SK-N-SH treated with all-trans-retinoic acid at 6 μM for 48 hours (cell line): Measurements from ENCODE around the gene ZNF24.

Experiments used
- ATAC-seq: fragments of 200-7000 bp; cut with Tn5 transposase; 3 replicates; pipeline ENCODE4 v1.9.1; 2020; ENCODE audit warnings: mild to moderate bottlenecking, moderate library complexity
- ARNTL ChIP-seq: fragments of 450-650 bp; formaldehyde crosslinking; IDR thresholded peaks from 2 replicates; pipeline ENCODE4 v1.5.0; 2020; ENCODE audit warnings: low read depth, mild to moderate bottlenecking, moderate library complexity, borderline replicate concordance
- BACH2 ChIP-seq: fragments of 250-450 bp; sonication (Bioruptor Pico); IDR thresholded peaks from 2 replicates; pipeline ENCODE4 v1.9.0; 2021; ENCODE audit warnings: mild to moderate bottlenecking, borderline replicate concordance
- CSDC2 ChIP-seq: fragments of 250-450 bp; sonication (Bioruptor Pico); IDR thresholded peaks from 2 replicates; pipeline ENCODE4 v1.5.0; 2020; ENCODE audit warnings: mild to moderate bottlenecking, moderate library complexity
- ESRRG ChIP-seq: fragments of 250-450 bp; sonication (Bioruptor Pico); IDR thresholded peaks from 2 replicates; pipeline ENCODE4 v1.6.1; 2021; ENCODE audit warnings: mild to moderate bottlenecking
- GLIS3 ChIP-seq: fragments of 250-450 bp; sonication (Bioruptor Pico); IDR thresholded peaks from 2 replicates; pipeline ENCODE4 v1.5.0; 2020; ENCODE audit warnings: mild to moderate bottlenecking, moderate library complexity
- OSR1 ChIP-seq: fragments of 250-450 bp; sonication (Bioruptor Pico); IDR thresholded peaks from 2 replicates; pipeline ENCODE4 v1.8.0; 2022; ENCODE audit warnings: moderate library complexity, mild to moderate bottlenecking, inconsistent platforms
- PPARA ChIP-seq: fragments of 250-450 bp; sonication (Bioruptor Pico); IDR thresholded peaks from 2 replicates; pipeline ENCODE4 v1.5.0; 2020; ENCODE audit warnings: mild to moderate bottlenecking, borderline replicate concordance
- RARB ChIP-seq: fragments of 250-450 bp; sonication (Bioruptor Pico); IDR thresholded peaks from 2 replicates; pipeline ENCODE4 v1.8.0; 2021; ENCODE audit warnings: mild to moderate bottlenecking, moderate library complexity
- SNAI2 ChIP-seq: fragments of 250-450 bp; sonication (Bioruptor Pico); IDR thresholded peaks from 2 replicates; pipeline ENCODE4 v1.5.0; 2020; ENCODE audit warnings: mild to moderate bottlenecking, moderate library complexity
- TCF4 ChIP-seq: fragments of 250-450 bp; sonication (Bioruptor Pico); IDR thresholded peaks from 2 replicates; pipeline ENCODE4 v1.8.0; 2021; ENCODE audit warnings: mild to moderate bottlenecking, moderate library complexity, borderline replicate concordance
- TOX ChIP-seq: fragments of 250-450 bp; sonication (Bioruptor Pico); IDR thresholded peaks from 2 replicates; pipeline ENCODE4 v1.8.0; 2021; ENCODE audit warnings: mild to moderate bottlenecking, moderate library complexity, borderline replicate concordance
- ZC3H10 ChIP-seq: fragments of 250-450 bp; sonication (Bioruptor Pico); IDR thresholded peaks from 2 replicates; pipeline ENCODE4 v1.5.1; 2021; ENCODE audit warnings: mild to moderate bottlenecking, moderate library complexity
- ZFP3 ChIP-seq: fragments of 250-450 bp; sonication (Bioruptor Pico); IDR thresholded peaks from 2 replicates; pipeline ENCODE4 v1.5.0; 2020; ENCODE audit warnings: mild to moderate bottlenecking, moderate library complexity
- ZFP30 ChIP-seq: fragments of 450-650 bp; formaldehyde crosslinking; IDR thresholded peaks from 2 replicates; pipeline ENCODE4 v1.5.0; 2022; ENCODE audit warnings: mild to moderate bottlenecking, moderate library complexity
- ZNF565 ChIP-seq: fragments of 450-650 bp; formaldehyde crosslinking; conservative IDR thresholded peaks from 2 replicates; pipeline ENCODE4 v1.5.0; 2020; ENCODE audit warnings: low read depth, mild to moderate bottlenecking, moderate library complexity
- ZNF70 ChIP-seq: fragments of 450-650 bp; formaldehyde crosslinking; IDR thresholded peaks from 2 replicates; pipeline ENCODE4 v1.5.0; 2020; ENCODE audit warnings: mild to moderate bottlenecking, moderate library complexity
- ZNF8 ChIP-seq: fragments of 450-650 bp; formaldehyde crosslinking; IDR thresholded peaks from 2 replicates; pipeline ENCODE4 v1.5.0; 2020; ENCODE audit warnings: mild to moderate bottlenecking, moderate library complexity
- TF ChIP-seq, protein P1 (sequence below): fragments of 250-450 bp; sonication (Bioruptor Pico); IDR thresholded peaks from 2 replicates; pipeline ENCODE4 v1.5.1; 2021; ENCODE audit warnings: mild to moderate bottlenecking, moderate library complexity
- TF ChIP-seq, protein P2 (sequence below): fragments of 250-450 bp; sonication (Bioruptor Pico); IDR thresholded peaks from 2 replicates; pipeline ENCODE4 v1.8.0; 2021; ENCODE audit warnings: low read depth, mild to moderate bottlenecking, moderate library complexity, borderline replicate concordance
- TF ChIP-seq, protein P3 (sequence below): fragments of 250-450 bp; sonication (Bioruptor Pico); IDR thresholded peaks from 2 replicates; pipeline ENCODE4 v1.5.0; 2020; ENCODE audit warnings: mild to moderate bottlenecking, moderate library complexity
- TF ChIP-seq, protein P4 (sequence below): fragments of 250-450 bp; sonication (Bioruptor Pico); IDR thresholded peaks from 2 replicates; pipeline ENCODE4 v1.5.1; 2020; ENCODE audit warnings: low read depth, mild to moderate bottlenecking, moderate library complexity
- TF ChIP-seq, protein P5 (sequence below): fragments of 250-450 bp; sonication (Bioruptor Pico); IDR thresholded peaks from 2 replicates; pipeline ENCODE4 v1.8.0; 2020; ENCODE audit warnings: mild to moderate bottlenecking, moderate library complexity, borderline replicate concordance

Gene ZNF24

DNA sequence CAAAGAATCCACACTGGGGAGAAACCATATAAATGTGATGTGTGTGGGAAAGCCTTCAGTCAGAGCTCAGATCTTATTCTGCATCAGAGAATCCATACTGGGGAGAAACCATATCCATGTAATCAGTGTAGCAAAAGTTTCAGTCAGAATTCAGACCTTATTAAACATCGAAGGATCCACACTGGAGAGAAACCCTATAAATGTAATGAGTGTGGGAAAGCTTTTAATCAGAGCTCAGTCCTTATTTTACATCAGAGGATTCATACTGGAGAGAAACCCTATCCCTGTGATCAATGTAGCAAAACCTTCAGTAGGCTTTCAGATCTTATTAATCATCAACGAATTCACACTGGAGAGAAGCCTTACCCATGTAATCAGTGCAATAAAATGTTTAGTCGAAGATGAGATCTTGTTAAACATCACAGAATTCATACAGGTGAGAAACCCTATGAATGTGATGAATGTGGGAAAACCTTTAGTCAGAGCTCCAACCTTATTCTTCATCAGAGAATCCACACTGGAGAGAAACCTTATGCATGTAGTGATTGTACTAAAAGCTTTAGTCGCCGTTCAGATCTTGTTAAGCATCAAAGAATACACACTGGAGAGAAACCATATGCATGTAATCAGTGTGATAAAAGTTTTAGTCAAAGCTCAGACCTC, 37.5 kb downstream of the ZNF24 start:
- TF ChIP-seq CSDC2 (CRISPR knock-in tag), result no peak
- no peak for TF ChIP-seq ZNF8 (CRISPR knock-in tag)
- TF ChIP-seq, protein P1, sequence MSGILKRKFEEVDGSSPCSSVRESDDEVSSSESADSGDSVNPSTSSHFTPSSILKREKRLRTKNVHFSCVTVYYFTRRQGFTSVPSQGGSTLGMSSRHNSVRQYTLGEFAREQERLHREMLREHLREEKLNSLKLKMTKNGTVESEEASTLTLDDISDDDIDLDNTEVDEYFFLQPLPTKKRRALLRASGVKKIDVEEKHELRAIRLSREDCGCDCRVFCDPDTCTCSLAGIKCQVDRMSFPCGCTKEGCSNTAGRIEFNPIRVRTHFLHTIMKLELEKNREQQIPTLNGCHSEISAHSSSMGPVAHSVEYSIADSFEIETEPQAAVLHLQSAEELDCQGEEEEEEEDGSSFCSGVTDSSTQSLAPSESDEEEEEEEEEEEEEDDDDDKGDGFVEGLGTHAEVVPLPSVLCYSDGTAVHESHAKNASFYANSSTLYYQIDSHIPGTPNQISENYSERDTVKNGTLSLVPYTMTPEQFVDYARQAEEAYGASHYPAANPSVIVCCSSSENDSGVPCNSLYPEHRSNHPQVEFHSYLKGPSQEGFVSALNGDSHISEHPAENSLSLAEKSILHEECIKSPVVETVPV (CRISPR knock-in tag), result no peak
- no peak for TF ChIP-seq OSR1 (CRISPR knock-in tag)
- no peak for TF ChIP-seq ZFP3 (CRISPR knock-in tag)
- no peak for TF ChIP-seq GLIS3 (CRISPR knock-in tag)
- TF ChIP-seq, protein P2, sequence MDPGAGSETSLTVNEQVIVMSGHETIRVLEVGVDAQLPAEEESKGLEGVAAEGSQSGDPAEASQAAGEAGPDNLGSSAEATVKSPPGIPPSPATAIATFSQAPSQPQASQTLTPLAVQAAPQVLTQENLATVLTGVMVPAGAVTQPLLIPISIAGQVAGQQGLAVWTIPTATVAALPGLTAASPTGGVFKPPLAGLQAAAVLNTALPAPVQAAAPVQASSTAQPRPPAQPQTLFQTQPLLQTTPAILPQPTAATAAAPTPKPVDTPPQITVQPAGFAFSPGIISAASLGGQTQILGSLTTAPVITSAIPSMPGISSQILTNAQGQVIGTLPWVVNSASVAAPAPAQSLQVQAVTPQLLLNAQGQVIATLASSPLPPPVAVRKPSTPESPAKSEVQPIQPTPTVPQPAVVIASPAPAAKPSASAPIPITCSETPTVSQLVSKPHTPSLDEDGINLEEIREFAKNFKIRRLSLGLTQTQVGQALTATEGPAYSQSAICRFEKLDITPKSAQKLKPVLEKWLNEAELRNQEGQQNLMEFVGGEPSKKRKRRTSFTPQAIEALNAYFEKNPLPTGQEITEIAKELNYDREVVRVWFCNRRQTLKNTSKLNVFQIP (CRISPR knock-in tag), result no peak
- TF ChIP-seq ZFP30, result no peak
- TF ChIP-seq, protein P3, sequence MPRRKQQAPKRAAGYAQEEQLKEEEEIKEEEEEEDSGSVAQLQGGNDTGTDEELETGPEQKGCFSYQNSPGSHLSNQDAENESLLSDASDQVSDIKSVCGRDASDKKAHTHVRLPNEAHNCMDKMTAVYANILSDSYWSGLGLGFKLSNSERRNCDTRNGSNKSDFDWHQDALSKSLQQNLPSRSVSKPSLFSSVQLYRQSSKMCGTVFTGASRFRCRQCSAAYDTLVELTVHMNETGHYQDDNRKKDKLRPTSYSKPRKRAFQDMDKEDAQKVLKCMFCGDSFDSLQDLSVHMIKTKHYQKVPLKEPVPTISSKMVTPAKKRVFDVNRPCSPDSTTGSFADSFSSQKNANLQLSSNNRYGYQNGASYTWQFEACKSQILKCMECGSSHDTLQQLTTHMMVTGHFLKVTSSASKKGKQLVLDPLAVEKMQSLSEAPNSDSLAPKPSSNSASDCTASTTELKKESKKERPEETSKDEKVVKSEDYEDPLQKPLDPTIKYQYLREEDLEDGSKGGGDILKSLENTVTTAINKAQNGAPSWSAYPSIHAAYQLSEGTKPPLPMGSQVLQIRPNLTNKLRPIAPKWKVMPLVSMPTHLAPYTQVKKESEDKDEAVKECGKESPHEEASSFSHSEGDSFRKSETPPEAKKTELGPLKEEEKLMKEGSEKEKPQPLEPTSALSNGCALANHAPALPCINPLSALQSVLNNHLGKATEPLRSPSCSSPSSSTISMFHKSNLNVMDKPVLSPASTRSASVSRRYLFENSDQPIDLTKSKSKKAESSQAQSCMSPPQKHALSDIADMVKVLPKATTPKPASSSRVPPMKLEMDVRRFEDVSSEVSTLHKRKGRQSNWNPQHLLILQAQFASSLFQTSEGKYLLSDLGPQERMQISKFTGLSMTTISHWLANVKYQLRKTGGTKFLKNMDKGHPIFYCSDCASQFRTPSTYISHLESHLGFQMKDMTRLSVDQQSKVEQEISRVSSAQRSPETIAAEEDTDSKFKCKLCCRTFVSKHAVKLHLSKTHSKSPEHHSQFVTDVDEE (CRISPR knock-in tag), result no peak
- TF ChIP-seq ESRRG (CRISPR knock-in tag), result no peak
- ATAC-seq, result no peak

DNA sequence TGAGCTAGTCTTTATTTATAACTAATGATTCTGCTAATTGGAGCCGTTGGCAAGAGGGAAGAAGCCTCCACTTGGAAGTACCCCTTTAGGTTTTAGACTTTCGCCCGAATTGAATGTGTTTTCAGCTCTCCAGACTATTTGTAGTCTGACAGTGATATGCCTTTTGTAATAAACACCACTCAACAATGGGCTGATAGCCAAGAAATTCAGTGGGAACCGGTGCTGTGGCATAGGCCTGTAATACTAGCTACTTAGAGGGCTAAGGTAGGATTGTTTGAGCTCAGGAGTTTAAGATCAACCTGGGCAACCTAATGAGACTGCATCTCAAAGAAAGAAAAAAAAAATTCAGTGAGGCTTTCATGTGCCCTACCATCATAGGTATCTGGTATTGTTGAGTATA, 40.6 kb downstream of the ZNF24 start:
- TF ChIP-seq CSDC2 (CRISPR knock-in tag) (no peak), BACH2 (CRISPR knock-in tag) (no peak), TCF4 (CRISPR knock-in tag) (no peak), ARNTL (CRISPR knock-in tag) (no peak), PPARA (CRISPR knock-in tag) (no peak), RARB (CRISPR knock-in tag) (no peak), SNAI2 (CRISPR knock-in tag) (no peak), ESRRG (CRISPR knock-in tag) (no peak), ZNF70 (CRISPR knock-in tag) (no peak), TOX (CRISPR knock-in tag) (no peak), ZNF565 (CRISPR knock-in tag) (no peak), ZC3H10 (CRISPR knock-in tag) (no peak), ZFP30 (no peak), ZFP3 (CRISPR knock-in tag) (no peak), GLIS3 (CRISPR knock-in tag) (no peak)
- TF ChIP-seq, protein P1 (CRISPR knock-in tag), result no peak
- TF ChIP-seq, protein P2 (CRISPR knock-in tag), result no peak
- TF ChIP-seq, protein P4, sequence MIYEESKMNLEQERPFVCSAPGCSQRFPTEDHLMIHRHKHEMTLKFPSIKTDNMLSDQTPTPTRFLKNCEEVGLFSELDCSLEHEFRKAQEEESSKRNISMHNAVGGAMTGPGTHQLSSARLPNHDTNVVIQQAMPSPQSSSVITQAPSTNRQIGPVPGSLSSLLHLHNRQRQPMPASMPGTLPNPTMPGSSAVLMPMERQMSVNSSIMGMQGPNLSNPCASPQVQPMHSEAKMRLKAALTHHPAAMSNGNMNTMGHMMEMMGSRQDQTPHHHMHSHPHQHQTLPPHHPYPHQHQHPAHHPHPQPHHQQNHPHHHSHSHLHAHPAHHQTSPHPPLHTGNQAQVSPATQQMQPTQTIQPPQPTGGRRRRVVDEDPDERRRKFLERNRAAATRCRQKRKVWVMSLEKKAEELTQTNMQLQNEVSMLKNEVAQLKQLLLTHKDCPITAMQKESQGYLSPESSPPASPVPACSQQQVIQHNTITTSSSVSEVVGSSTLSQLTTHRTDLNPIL (CRISPR knock-in tag), result no peak
- TF ChIP-seq, protein P3 (CRISPR knock-in tag), result no peak
- TF ChIP-seq, protein P5, sequence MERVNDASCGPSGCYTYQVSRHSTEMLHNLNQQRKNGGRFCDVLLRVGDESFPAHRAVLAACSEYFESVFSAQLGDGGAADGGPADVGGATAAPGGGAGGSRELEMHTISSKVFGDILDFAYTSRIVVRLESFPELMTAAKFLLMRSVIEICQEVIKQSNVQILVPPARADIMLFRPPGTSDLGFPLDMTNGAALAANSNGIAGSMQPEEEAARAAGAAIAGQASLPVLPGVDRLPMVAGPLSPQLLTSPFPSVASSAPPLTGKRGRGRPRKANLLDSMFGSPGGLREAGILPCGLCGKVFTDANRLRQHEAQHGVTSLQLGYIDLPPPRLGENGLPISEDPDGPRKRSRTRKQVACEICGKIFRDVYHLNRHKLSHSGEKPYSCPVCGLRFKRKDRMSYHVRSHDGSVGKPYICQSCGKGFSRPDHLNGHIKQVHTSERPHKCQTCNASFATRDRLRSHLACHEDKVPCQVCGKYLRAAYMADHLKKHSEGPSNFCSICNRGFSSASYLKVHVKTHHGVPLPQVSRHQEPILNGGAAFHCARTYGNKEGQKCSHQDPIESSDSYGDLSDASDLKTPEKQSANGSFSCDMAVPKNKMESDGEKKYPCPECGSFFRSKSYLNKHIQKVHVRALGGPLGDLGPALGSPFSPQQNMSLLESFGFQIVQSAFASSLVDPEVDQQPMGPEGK (CRISPR knock-in tag), result no peak
- ATAC-seq, result no peak
